SK-MEL-5 (cell line): ENCODE measurements around the gene ZNRD2. TPM values are rescaled to one million over a fixed set of nuclear protein-coding genes. Genes with fewer than 3 reads are reported as not detected.

ENCODE experiments used
- DNase-seq: peaks from one replicate; pipeline ENCODE4 v3.0.0-alpha.2; 2016; ENCODE audit warnings: low read depth, low spot score
- in situ Hi-C: cut with HindIII; loops from 2 replicates; pipeline ENCODE4 v1.10.0; 2016; ENCODE audit warnings: low sequenced_read_pairs, high pct_unique_total_duplicates, low pct_unique_long_range_greater_than_20kb
- total RNA-seq: library from RNA; depleted of rRNA; stranded (reverse); fragments of >200 nt; shearing (Covaris generic); gene quantifications from 2 replicates; pipeline ENCODE4 v1.2.3, GENCODE V29; 2014

The ZNRD2 gene
- total RNA-seq, 1 experiment from 2014 or later: 26.5 TPM

GRCh38 chr11:65611028-65611757 is 40.9 kb downstream of the ZNRD2 start:
- DNase-seq: peak; percentile 25
- in situ Hi-C loops: no loop called here

- in situ Hi-C loops: no loop called here
- no peak for DNase-seq
These were observed 41.7 kb downstream of the ZNRD2 start for GRCh38 chr11:65611758-65612603.

- in situ Hi-C loops: no loop called here
- no peak for DNase-seq
These were observed 42.4 kb downstream of the ZNRD2 start for GRCh38 chr11:65612691-65613090.

- in situ Hi-C loops: no loop called here
- no peak for DNase-seq
These were observed 43.0 kb downstream of the ZNRD2 start for GRCh38 chr11:65613091-65613928.

GRCh38 chr11:65615229-65615949 is 45.1 kb downstream of the ZNRD2 start, which contains the start of gene PCNX3:
Gene PCNX3, plus strand, starts transcription at chr11:65615776. Its CDS starts 536 bp downstream, at chr11:65616312.
- in situ Hi-C loops: no loop called here
- peak; percentile 99 for DNase-seq

- in situ Hi-C loops: no loop called here
- DNase-seq: peak; percentile 22
These were observed 45.8 kb downstream of the ZNRD2 start for GRCh38 chr11:65615950-65616574.

- in situ Hi-C loops: no loop called here
- no peak for DNase-seq
These were observed 46.3 kb downstream of the ZNRD2 start for GRCh38 chr11:65616575-65617001.

- in situ Hi-C loops: no loop called here
- no peak for DNase-seq
These were observed 47.0 kb downstream of the ZNRD2 start for GRCh38 chr11:65617136-65617850.

- in situ Hi-C loops: no loop called here
- DNase-seq: no peak
These were observed 47.9 kb downstream of the ZNRD2 start for GRCh38 chr11:65617990-65618751.

- in situ Hi-C loops: no loop called here
- no peak for DNase-seq
These were observed 48.5 kb downstream of the ZNRD2 start for GRCh38 chr11:65618763-65619162.

- in situ Hi-C loops: no loop called here
These were observed 49.1 kb downstream of the ZNRD2 start for GRCh38 chr11:65619281-65619928.

GRCh38 chr11:65620666-65621065 is 50.4 kb downstream of the ZNRD2 start:
- DNase-seq: no peak
- in situ Hi-C loops: no loop called here

More at GRCh38 chr11:65619281-65619928, 49.1 kb downstream of the ZNRD2 start:
- no peak for DNase-seq

GRCh38 chr11:65621460-65621859 is 51.2 kb downstream of the ZNRD2 start:
- in situ Hi-C loops: no loop called here
- no peak for DNase-seq
